Stimulated activated naive CD4-positive, alpha-beta T cell treated with Interleukin-2 at 50 U/mL for 16 hours (primary cell): ENCODE data around the gene SYCE1.
"Not testable (repeated sequence)": the region's sequence is repeated elsewhere in the genome, so short reads cannot be mapped to it uniquely, and the experiment has no call there.

Experiments used
- DNase-seq: peaks from one replicate; lab custom pipeline; 2025; lab: John Stamatoyannopoulos, UW

SYCE1 gene

GRCh38 chr10:133557381-133557780, 8.0 kb downstream of the SYCE1 start:
- no peak for DNase-seq

DNA sequence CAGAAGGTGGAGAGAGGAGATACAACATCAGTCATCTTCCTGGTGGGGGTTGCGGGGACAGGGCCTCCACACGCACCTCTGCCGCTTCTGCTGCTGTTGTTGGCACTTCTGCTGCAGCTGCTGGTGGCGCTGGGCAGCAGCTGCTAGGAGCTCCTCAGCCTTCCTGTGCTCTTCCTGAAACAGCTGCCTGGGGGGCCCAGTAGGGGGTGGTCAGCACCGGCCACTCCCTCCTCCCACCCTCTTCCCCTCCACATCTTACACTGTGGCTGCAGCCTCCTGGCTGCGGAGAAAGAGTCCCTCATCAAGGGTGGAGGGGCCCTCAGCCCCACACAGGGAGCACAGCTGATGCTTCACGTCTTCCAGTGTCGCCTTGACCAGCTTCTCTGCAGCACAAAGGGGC, 9.9 kb downstream of the SYCE1 start:
- no peak for DNase-seq

DNA sequence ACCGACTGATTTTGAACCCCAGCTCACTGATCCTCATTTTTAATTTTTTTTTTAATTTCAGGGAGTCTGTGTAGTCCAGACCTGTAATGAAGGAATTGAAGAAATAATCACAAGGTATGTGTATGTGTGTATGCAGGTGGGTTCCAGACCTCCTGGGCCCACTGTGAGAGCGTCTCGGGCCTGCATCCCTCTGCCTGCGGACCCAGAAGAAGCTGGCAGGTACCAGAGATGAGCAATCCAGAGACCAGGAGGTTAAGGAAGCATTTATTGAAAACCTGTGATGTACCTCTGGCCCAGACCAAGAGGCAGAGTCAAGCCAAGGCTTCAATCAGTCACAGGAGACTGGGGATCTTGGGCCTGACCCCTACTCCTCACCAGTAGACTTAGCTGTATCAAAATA, 10.8 kb downstream of the SYCE1 start:
- no peak for DNase-seq

DNA sequence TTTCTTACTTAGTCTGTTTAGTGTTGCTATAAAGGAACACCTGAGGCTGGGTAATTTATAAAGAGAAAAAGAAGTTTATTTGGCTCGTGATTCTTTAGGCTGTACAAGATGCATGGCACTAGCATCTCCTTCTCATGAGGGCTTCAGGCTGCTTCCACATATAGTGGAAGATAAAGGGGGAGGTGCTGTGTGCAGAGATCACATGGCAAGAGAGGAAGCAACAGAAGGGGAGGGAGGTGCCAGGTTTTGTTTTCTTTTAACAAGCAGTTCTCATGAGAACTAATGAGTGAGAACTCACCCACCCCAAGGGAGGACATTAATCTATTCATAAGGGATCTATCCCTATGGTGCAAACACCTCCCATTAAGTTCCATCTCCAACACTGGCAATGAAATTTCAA, 20.9 kb downstream of the SYCE1 start:
- DNase-seq: no peak

DNA sequence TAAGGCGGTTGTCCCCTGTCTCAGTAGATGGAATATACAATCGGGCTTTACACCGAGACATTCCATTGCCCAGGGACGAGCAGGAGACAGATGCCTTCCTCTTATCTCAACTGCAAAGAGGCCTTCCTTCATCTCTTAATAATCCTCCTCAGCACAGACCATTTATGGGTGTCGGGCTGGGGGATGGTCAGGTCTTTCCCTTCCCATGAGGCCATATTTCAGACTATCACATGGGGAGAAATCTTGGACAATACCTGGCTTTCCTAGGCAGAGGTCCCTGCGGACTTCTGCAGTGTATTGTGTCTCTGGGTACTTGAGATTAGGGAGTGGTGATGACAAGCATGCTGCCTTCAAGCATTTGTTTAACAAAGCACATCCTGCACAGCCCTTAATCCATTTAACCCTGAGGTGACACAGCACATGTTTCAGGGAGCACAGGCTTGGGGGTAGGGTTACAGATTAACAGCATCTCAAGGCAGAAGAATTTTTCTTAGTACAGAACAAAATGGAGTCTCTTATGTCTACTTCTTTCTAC, 23.9 kb downstream of the SYCE1 start:
- not testable (repeated sequence) for DNase-seq

- no peak for DNase-seq
These were observed 27.5 kb downstream of the SYCE1 start for GRCh38 chr10:133537546-133538545.

GRCh38 chr10:133536198-133536597, 29.2 kb downstream of the SYCE1 start:
- no peak for DNase-seq

DNA sequence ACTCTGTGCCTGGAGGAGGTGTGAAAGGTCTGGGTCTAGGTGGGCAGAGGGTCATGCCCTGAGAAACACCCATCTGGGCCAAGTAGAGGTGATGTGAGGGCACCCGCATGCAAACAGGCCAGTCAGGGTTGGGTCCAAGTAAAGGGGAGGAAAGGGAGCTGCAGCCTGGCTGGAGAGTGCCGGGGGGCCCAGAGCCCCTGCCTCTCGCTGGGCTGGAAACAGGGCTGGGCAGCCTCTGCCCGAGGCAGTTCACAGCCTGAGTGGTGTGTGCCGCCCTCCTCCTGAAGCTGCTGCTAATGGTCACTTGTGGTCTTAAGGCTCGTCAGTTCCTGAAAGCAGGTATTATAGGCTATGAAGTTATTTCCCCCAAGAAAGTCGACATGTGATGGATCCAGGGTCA, 31.0 kb downstream of the SYCE1 start:
- DNase-seq: no peak

DNA sequence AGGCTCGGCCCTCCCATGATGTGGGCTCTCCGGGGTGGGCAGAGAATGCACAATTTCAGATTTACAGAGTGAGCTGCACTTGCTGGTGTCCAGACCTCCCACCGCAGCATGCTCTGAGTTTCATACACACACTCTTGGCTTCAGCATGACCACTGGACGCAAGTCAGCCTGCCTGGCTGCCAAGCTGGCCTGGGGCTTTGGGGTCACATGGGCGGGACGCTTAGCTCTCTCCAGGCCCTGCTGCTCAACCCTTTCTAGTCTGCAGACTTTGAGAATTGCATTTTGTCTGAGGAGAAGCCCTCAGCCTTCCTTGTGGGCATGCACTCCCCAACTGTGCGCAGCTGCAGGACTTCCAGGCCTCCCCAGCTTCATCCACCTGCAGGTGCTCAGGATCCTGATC, 32.5 kb downstream of the SYCE1 start:
- DNase-seq: no peak

GRCh38 chr10:133530506-133530905, 34.9 kb downstream of the SYCE1 start:
- no peak for DNase-seq

DNA sequence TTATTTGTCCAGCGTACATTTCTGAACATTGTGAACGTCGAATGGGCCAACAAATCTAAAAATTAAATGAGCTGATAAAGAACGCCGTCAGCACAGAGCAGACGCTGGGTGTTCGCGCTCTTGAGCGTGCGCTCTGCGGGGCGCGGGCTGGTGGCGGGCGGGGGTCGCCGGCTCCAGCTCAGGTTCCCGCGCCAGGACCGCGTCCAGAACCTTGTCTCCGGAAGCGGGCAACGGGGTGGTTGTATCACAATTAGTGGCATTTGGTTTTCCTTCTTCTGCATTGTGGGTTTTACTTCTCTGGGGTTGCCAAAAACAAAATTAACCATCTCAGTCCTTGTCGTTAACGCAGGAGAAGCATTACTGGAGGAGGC, 35.8 kb downstream of the SYCE1 start:
- no peak for DNase-seq

- DNase-seq: peak; percentile 8
These were observed 36.4 kb downstream of the SYCE1 start for GRCh38 chr10:133528845-133529575.

DNA sequence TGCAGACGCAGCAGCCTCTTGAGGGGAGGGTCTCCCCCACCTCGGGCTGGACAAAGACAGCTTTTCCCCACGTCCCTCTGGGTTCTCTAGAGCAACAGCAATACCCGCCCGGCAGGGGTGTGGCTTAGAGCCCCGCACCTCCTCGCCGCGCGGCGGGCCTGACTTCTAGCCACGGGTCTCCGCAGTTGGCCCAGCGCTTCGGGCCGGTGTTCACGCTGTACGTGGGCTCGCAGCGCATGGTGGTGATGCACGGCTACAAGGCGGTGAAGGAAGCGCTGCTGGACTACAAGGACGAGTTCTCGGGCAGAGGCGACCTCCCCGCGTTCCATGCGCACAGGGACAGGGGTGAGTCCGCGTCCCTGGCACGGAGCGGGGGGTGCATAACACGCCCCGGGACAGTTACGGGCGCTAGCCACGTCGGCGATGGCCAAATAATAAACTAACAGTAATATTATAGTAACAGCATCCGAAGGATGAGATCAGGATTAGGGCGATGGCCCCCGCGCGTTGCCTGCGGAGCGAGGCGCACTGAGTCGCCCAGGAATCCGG, 37.0 kb downstream of the SYCE1 start:
- DNase-seq: no peak

GRCh38 chr10:133527771-133528271, 37.6 kb downstream of the SYCE1 start:
- DNase-seq: no peak

- DNase-seq: no peak
These were observed 38.3 kb downstream of the SYCE1 start, which contains the start of gene CYP2E1 for GRCh38 chr10:133526957-133527588. CYP2E1 (plus strand) TSS chr10:133527363; CDS start chr10:133527396, 33 bp downstream.

GRCh38 chr10:133525444-133525843, 39.9 kb downstream of the SYCE1 start:
- DNase-seq: no peak

GRCh38 chr10:133523631-133524203, 41.7 kb downstream of the SYCE1 start:
- no peak for DNase-seq

GRCh38 chr10:133520193-133520738, 45.1 kb downstream of the SYCE1 start:
- DNase-seq: peak; percentile 88

DNA sequence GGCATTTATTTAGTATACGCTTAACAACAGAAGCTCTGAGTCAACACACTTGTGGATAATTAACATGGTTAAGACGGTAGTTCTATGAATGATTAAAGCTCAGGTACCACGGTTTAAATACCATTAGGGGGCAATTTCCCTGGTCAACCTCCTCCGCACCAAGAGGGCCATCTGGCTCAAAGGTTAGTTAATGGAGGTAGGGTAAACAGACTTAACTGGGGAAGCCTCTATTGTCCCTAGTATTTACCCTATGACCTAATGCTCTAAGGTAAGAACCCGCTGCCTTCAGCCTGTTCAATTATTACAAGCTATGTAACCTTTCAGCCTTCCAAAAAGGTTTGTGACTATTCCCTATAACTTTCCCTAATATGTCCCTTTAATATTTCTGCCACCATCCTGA, 46.9 kb downstream of the SYCE1 start:
- DNase-seq: not testable (repeated sequence)

- no peak for DNase-seq
These were observed 49.3 kb downstream of the SYCE1 start for GRCh38 chr10:133516057-133516456.

GRCh38 chr10:133515471-133515870, 49.9 kb downstream of the SYCE1 start:
- no peak for DNase-seq
